ENCODE results near the gene FAM3B. TPM values are rescaled to one million over a fixed set of nuclear protein-coding genes. Genes with fewer than 3 reads are reported as not detected.

The FAM3B gene
- total RNA-seq, 2 experiments from 2014 or later: not detected

GRCh38 chr21:41365377-41366107, 48.9 kb downstream of the FAM3B start:
- ChIA-PET CTCF (no interaction called here), POLR2A (no interaction called here)

- ChIA-PET POLR2A (no interaction called here), CTCF (no interaction called here)
Measured at GRCh38 chr21:41366522-41367151, 50.0 kb downstream of the FAM3B start.

- ChIA-PET POLR2A (no interaction called here), CTCF (no interaction called here)
Measured at GRCh38 chr21:41367301-41367944, 50.8 kb downstream of the FAM3B start.

- ChIA-PET POLR2A (no interaction called here), CTCF (no interaction called here)
Measured at GRCh38 chr21:41367945-41368734, 51.5 kb downstream of the FAM3B start.

GRCh38 chr21:41368735-41369104, 52.1 kb downstream of the FAM3B start:
- ChIA-PET POLR2A (interaction anchor here (1.1 to 1.2 kb wide), 2 partner anchors 8 to 57 kb away, joined by 3 to 6 read pairs; partner anchors contain the start of gene MX1), CTCF (no interaction called here)

GRCh38 chr21:41369105-41369919, 52.7 kb downstream of the FAM3B start:
- ChIA-PET CTCF (no interaction called here), POLR2A (interaction anchor here (1.1 to 1.2 kb wide), 2 partner anchors 8 to 56 kb away, joined by 3 to 6 read pairs; partner anchors contain the start of gene MX1)

GRCh38 chr21:41369920-41370839, 53.6 kb downstream of the FAM3B start:
- ChIA-PET POLR2A (interaction anchor here (0.5 to 1.2 kb wide), 2 partner anchors 9 to 112 kb away, joined by 3 to 6 read pairs; no protein-coding TSS in a partner anchor), CTCF (interaction anchor here (1.7 kb wide), 1 partner anchor 8 kb away, joined by 5 read pairs; the partner anchor contains the start of gene MX2)

- CTCF ChIA-PET: interaction anchor here (1.7 kb wide), 1 partner anchor 9 kb away, joined by 5 read pairs; the partner anchor contains the start of gene MX2
- POLR2A ChIA-PET: no interaction called here
Measured at GRCh38 chr21:41370840-41371684, 54.5 kb downstream of the FAM3B start.

GRCh38 chr21:41371685-41372030, 55.1 kb downstream of the FAM3B start:
- ChIA-PET CTCF (interaction anchor here (1.7 kb wide), 1 partner anchor 9 kb away, joined by 5 read pairs; the partner anchor contains the start of gene MX2), POLR2A (no interaction called here)

GRCh38 chr21:41373253-41373652, 56.7 kb downstream of the FAM3B start:
- CTCF ChIA-PET: no interaction called here
- POLR2A ChIA-PET: no interaction called here

- ChIA-PET POLR2A (no interaction called here), CTCF (no interaction called here)
Measured at GRCh38 chr21:41373763-41374162, 57.2 kb downstream of the FAM3B start.

- ChIA-PET POLR2A (no interaction called here), CTCF (interaction anchor here (0.6 kb wide), 1 partner anchor 32 kb away, joined by 6 read pairs; no protein-coding TSS in a partner anchor)
Measured at GRCh38 chr21:41374177-41374712, 57.6 kb downstream of the FAM3B start.

GRCh38 chr21:41374867-41375533, 58.4 kb downstream of the FAM3B start:
- POLR2A ChIA-PET: no interaction called here
- CTCF ChIA-PET: no interaction called here

- CTCF ChIA-PET: no interaction called here
Measured at GRCh38 chr21:41375875-41376274, 59.3 kb downstream of the FAM3B start.

GRCh38 chr21:41377715-41378114, 61.1 kb downstream of the FAM3B start:
- ChIA-PET CTCF (no interaction called here), POLR2A (no interaction called here)

More at GRCh38 chr21:41375875-41376274, 59.3 kb downstream of the FAM3B start:
- POLR2A ChIA-PET: no interaction called here

GRCh38 chr21:41378849-41379248, 62.2 kb downstream of the FAM3B start:
- ChIA-PET POLR2A (no interaction called here), CTCF (no interaction called here)

GRCh38 chr21:41379901-41380300, 63.3 kb downstream of the FAM3B start:
- POLR2A ChIA-PET: no interaction called here
- CTCF ChIA-PET: no interaction called here
